ENCODE data around the gene TMEM163.

Gene TMEM163

GRCh38 chr2:134739879-134740301, 21.1 kb upstream of the TMEM163 start:
- Histone ChIP-seq H3K36me3 (ENCODE audit: control insufficient read depth in 2 of 2, insufficient read depth in 2 of 2, low read length in 2 of 2) (no peaks in the 10 kb centered on the region), H3K27ac (ENCODE audit: low read length) (no peak overlapping the region), H3K4me1 (ENCODE audit: control insufficient read depth, insufficient read depth, low read length) (no peaks in the 10 kb centered on the region), H3K9ac (ENCODE audit: low read length in 2 of 2) (no peak overlapping the region), H3K4me3 (ENCODE audit: low read length in 2 of 2) (no peak overlapping the region), H3K9me3 (ENCODE audit: control insufficient read depth in 2 of 2, low read length in 2 of 2) (no peaks in the 10 kb centered on the region), H3K27me3 (ENCODE audit: control insufficient read depth in 1 of 2, insufficient read depth in 2 of 2, low read length in 2 of 2) (peaks cover 0 to 4% of the 10 kb centered on the region in 2 donors)

GRCh38 chr2:134739236-134739878, 20.6 kb upstream of the TMEM163 start:
- Histone ChIP-seq H3K27ac (ENCODE audit: low read length) (no peak overlapping the region), H3K27me3 (ENCODE audit: control insufficient read depth in 1 of 2, insufficient read depth in 2 of 2, low read length in 2 of 2) (peaks cover 0 to 7% of the 10 kb centered on the region in 2 donors), H3K9me3 (ENCODE audit: control insufficient read depth in 2 of 2, low read length in 2 of 2) (no peaks in the 10 kb centered on the region), H3K36me3 (ENCODE audit: control insufficient read depth in 2 of 2, insufficient read depth in 2 of 2, low read length in 2 of 2) (no peaks in the 10 kb centered on the region), H3K9ac (ENCODE audit: low read length in 2 of 2) (no peak overlapping the region), H3K4me1 (ENCODE audit: control insufficient read depth, insufficient read depth, low read length) (no peaks in the 10 kb centered on the region), H3K4me3 (ENCODE audit: low read length in 2 of 2) (no peak overlapping the region)

DNA sequence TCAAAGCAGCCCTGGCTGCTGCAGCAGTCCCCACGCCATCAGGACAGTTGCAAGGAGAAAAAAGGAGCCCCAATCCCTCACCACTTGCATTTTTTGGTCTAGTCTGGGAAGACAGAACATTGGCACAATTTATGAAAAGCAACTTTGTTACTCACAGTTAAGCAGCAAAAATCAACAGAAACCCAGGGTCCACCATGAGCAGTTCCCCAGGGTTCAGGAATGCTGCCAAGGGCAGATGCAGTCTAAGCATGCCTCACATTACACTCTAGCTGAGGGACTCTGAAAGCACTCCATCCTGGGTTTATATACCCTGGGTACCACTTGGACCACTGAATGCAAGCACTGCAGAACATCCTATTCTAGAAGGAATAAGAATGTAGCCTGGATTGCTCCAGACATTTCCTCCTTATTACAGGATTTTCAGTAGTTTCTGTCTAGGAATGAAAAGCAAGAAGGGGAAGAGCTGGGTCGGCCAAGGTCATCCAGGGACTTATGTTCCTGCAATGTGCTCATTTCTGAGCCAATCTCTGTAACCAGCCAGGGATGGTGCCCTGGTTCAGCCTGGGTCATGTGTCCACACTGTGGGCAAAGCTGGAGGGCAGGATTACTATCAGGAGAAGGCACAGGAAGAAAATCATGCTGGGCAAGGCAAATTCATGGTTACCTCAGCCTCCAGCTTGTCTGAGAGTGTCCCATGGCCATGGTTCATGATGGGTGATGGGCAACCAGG, 19.5 kb upstream of the TMEM163 start:
- H3K36me3 ChIP-seq (ENCODE audit: control insufficient read depth in 2 of 2, insufficient read depth in 2 of 2, low read length in 2 of 2): no peaks in the 10 kb centered on the region
- H3K27me3 ChIP-seq (ENCODE audit: control insufficient read depth in 1 of 2, insufficient read depth in 2 of 2, low read length in 2 of 2): peaks cover 0 to 7% of the 10 kb centered on the region in 2 donors
- no peaks in the 10 kb centered on the region for H3K9me3 ChIP-seq (ENCODE audit: control insufficient read depth in 2 of 2, low read length in 2 of 2)
- no peaks in the 10 kb centered on the region for H3K4me1 ChIP-seq (ENCODE audit: control insufficient read depth, insufficient read depth, low read length)
- no peak overlapping the region for H3K4me3 ChIP-seq (ENCODE audit: low read length in 2 of 2)
- H3K9ac ChIP-seq (ENCODE audit: low read length in 2 of 2): no peak overlapping the region
- no peak overlapping the region for H3K27ac ChIP-seq (ENCODE audit: low read length)

GRCh38 chr2:134737671-134738070, 18.9 kb upstream of the TMEM163 start:
- Histone ChIP-seq H3K4me1 (ENCODE audit: control insufficient read depth, insufficient read depth, low read length) (no peaks in the 10 kb centered on the region), H3K27me3 (ENCODE audit: control insufficient read depth in 1 of 2, insufficient read depth in 2 of 2, low read length in 2 of 2) (peaks cover 0 to 7% of the 10 kb centered on the region in 2 donors), H3K9ac (ENCODE audit: low read length in 2 of 2) (no peak overlapping the region), H3K36me3 (ENCODE audit: control insufficient read depth in 2 of 2, insufficient read depth in 2 of 2, low read length in 2 of 2) (no peaks in the 10 kb centered on the region), H3K9me3 (ENCODE audit: control insufficient read depth in 2 of 2, low read length in 2 of 2) (no peaks in the 10 kb centered on the region), H3K4me3 (ENCODE audit: low read length in 2 of 2) (no peak overlapping the region), H3K27ac (ENCODE audit: low read length) (no peak overlapping the region)

GRCh38 chr2:134736167-134736880, 17.5 kb upstream of the TMEM163 start:
- peaks cover 0 to 7% of the 10 kb centered on the region in 2 donors for H3K27me3 ChIP-seq (ENCODE audit: control insufficient read depth in 1 of 2, insufficient read depth in 2 of 2, low read length in 2 of 2)
- no peaks in the 10 kb centered on the region for H3K36me3 ChIP-seq (ENCODE audit: control insufficient read depth in 2 of 2, insufficient read depth in 2 of 2, low read length in 2 of 2)
- no peak overlapping the region for H3K27ac ChIP-seq (ENCODE audit: low read length)
- H3K9ac ChIP-seq (ENCODE audit: low read length in 2 of 2): no peak overlapping the region
- no peak overlapping the region for H3K4me3 ChIP-seq (ENCODE audit: low read length in 2 of 2)
- H3K4me1 ChIP-seq (ENCODE audit: control insufficient read depth, insufficient read depth, low read length): no peaks in the 10 kb centered on the region
- no peaks in the 10 kb centered on the region for H3K9me3 ChIP-seq (ENCODE audit: control insufficient read depth in 2 of 2, low read length in 2 of 2)

- Histone ChIP-seq H3K9ac (ENCODE audit: low read length in 2 of 2) (no peak overlapping the region), H3K9me3 (ENCODE audit: control insufficient read depth in 2 of 2, low read length in 2 of 2) (no peaks in the 10 kb centered on the region), H3K36me3 (ENCODE audit: control insufficient read depth in 2 of 2, insufficient read depth in 2 of 2, low read length in 2 of 2) (no peaks in the 10 kb centered on the region), H3K4me1 (ENCODE audit: control insufficient read depth, insufficient read depth, low read length) (no peaks in the 10 kb centered on the region), H3K4me3 (ENCODE audit: low read length in 2 of 2) (no peak overlapping the region), H3K27me3 (ENCODE audit: control insufficient read depth in 1 of 2, insufficient read depth in 2 of 2, low read length in 2 of 2) (peaks cover 5 to 7% of the 10 kb centered on the region in 2 donors), H3K27ac (ENCODE audit: low read length) (no peak overlapping the region)
These were observed 9.4 kb upstream of the TMEM163 start for GRCh38 chr2:134728163-134728562.

- Histone ChIP-seq H3K27ac (ENCODE audit: low read length) (no peak overlapping the region), H3K27me3 (ENCODE audit: control insufficient read depth in 1 of 2, insufficient read depth in 2 of 2, low read length in 2 of 2) (peaks cover 5 to 7% of the 10 kb centered on the region in 2 donors), H3K4me3 (ENCODE audit: low read length in 2 of 2) (no peak overlapping the region), H3K9ac (ENCODE audit: low read length in 2 of 2) (no peak overlapping the region), H3K9me3 (ENCODE audit: control insufficient read depth in 2 of 2, low read length in 2 of 2) (no peaks in the 10 kb centered on the region), H3K4me1 (ENCODE audit: control insufficient read depth, insufficient read depth, low read length) (no peaks in the 10 kb centered on the region), H3K36me3 (ENCODE audit: control insufficient read depth in 2 of 2, insufficient read depth in 2 of 2, low read length in 2 of 2) (no peaks in the 10 kb centered on the region)
These were observed 8.6 kb upstream of the TMEM163 start for GRCh38 chr2:134727385-134727784.

- Histone ChIP-seq H3K9me3 (ENCODE audit: control insufficient read depth in 2 of 2, low read length in 2 of 2) (no peaks in the 10 kb centered on the region), H3K4me1 (ENCODE audit: control insufficient read depth, insufficient read depth, low read length) (no peaks in the 10 kb centered on the region), H3K27ac (ENCODE audit: low read length) (no peak overlapping the region), H3K27me3 (ENCODE audit: control insufficient read depth in 1 of 2, insufficient read depth in 2 of 2, low read length in 2 of 2) (peaks cover 5 to 7% of the 10 kb centered on the region in 2 donors), H3K36me3 (ENCODE audit: control insufficient read depth in 2 of 2, insufficient read depth in 2 of 2, low read length in 2 of 2) (no peaks in the 10 kb centered on the region), H3K4me3 (ENCODE audit: low read length in 2 of 2) (no peak overlapping the region), H3K9ac (ENCODE audit: low read length in 2 of 2) (no peak overlapping the region)
These were observed 7.8 kb upstream of the TMEM163 start for GRCh38 chr2:134726645-134727044.

DNA sequence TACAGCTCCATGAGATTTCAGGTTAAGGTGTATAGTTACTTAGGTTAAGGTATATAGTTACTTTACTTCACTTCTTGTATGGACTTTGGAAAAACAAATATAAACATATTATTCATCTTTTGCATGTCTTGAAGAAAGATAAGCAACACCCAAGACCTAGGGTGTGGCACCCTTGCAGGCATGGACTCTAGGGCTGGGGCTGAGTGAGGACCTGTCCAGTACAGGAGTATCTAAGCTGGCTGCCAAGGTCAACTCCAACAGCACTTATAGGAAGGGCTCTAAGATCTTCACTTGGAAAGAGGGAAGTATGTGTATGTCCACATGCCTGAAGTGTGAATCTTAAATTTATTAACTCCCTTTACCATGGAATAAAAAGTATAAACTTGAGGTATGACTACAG, 7.1 kb upstream of the TMEM163 start:
- Histone ChIP-seq H3K36me3 (ENCODE audit: control insufficient read depth in 2 of 2, insufficient read depth in 2 of 2, low read length in 2 of 2) (no peaks in the 10 kb centered on the region), H3K4me1 (ENCODE audit: control insufficient read depth, insufficient read depth, low read length) (no peaks in the 10 kb centered on the region), H3K9me3 (ENCODE audit: control insufficient read depth in 2 of 2, low read length in 2 of 2) (no peaks in the 10 kb centered on the region), H3K27ac (ENCODE audit: low read length) (no peak overlapping the region), H3K4me3 (ENCODE audit: low read length in 2 of 2) (no peak overlapping the region), H3K27me3 (ENCODE audit: control insufficient read depth in 1 of 2, insufficient read depth in 2 of 2, low read length in 2 of 2) (peaks cover 5 to 7% of the 10 kb centered on the region in 2 donors), H3K9ac (ENCODE audit: low read length in 2 of 2) (no peak overlapping the region)

- Histone ChIP-seq H3K4me3 (ENCODE audit: low read length in 2 of 2) (no peak overlapping the region), H3K27me3 (ENCODE audit: control insufficient read depth in 1 of 2, insufficient read depth in 2 of 2, low read length in 2 of 2) (peaks cover 13 to 22% of the 10 kb centered on the region in 2 donors), H3K9me3 (ENCODE audit: control insufficient read depth in 2 of 2, low read length in 2 of 2) (no peaks in the 10 kb centered on the region), H3K36me3 (ENCODE audit: control insufficient read depth in 2 of 2, insufficient read depth in 2 of 2, low read length in 2 of 2) (no peaks in the 10 kb centered on the region), H3K4me1 (ENCODE audit: control insufficient read depth, insufficient read depth, low read length) (no peaks in the 10 kb centered on the region), H3K27ac (ENCODE audit: low read length) (no peak overlapping the region), H3K9ac (ENCODE audit: low read length in 2 of 2) (no peak overlapping the region)
These were observed 5.5 kb upstream of the TMEM163 start for GRCh38 chr2:134724341-134724740.
